ENCODE measurements around the gene LOXL1. TPM values are rescaled to one million over a fixed set of nuclear protein-coding genes. Genes with fewer than 3 reads are reported as not detected.

Gene LOXL1
- polyA plus RNA-seq, 1 donor: 8.5 TPM

DNA sequence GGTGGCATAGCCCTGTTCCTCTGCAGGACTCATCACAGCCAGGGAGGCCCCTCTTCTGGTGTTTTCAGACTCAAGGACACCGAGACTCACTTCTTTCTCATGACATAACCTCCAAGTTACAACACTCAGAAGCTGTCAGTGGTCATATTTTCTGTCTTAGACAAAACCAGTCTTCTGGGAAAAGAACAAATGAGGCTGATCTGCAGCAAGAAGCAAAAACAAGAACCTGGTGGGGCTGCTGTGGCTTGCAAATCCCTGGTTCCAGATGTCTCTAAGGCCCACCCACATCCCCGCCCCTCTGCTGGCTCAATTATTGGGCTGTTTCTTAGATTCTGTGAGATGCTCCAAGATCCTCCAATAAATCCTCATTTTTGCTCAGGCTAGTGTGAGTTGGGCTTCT is 16.6 kb upstream of the LOXL1 start:
- no peak overlapping the region for H3K27ac ChIP-seq (ENCODE audit: low read length)
- no CpG with 5 or more reads among the region's 2 CpGs for WGBS (ENCODE audit: insufficient coverage, low lambda C conversion rate)
- H3K4me1 ChIP-seq (ENCODE audit: control insufficient read depth, insufficient read depth, low read length): peaks cover 2% of the 10 kb centered on the region

DNA sequence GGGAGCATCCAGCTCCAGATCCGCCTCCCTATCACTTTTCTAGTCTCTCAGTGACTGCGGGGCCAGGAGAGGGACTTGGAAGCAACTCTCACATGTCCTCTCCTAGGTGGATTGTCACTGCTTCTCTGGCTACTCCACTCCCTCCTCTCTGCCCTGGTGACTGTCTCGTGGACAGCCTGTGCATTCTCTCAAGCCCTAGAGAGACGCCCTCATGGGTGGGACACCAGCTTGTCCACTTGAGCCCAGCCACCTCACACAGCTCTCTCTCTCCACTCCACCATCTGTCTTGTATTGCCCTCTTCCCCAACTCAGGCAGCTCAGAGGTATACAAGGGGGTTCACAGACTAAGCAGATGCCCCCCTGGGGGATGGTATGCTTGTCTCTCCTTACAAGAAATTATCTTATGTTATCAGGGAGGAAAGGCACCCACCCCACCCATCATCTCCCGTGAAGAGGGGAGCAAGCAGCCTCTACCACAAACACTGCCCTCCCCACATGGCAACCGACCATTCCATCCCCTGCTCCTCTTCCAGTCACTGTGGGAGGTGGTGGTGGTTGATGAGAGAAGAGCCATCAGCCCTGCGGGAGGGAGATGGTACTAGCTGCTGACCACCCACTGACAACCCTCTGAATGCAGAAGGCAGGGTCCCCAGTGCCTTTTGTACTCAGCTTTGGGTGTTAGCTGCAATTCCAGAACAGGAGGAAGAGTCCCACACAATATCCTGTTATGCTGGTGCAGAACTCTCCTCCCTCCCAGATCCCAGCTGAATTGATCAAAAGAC is 15.5 kb upstream of the LOXL1 start:
- Histone ChIP-seq H3K27me3 (ENCODE audit: control insufficient read depth, insufficient read depth, low read length) (no peaks in the 10 kb centered on the region), H3K4me3 (ENCODE audit: low read length) (no peak overlapping the region), H3K36me3 (ENCODE audit: control insufficient read depth, insufficient read depth, low read length) (no peaks in the 10 kb centered on the region), H3K27ac (ENCODE audit: low read length) (no peak overlapping the region), H3K9me3 (ENCODE audit: control insufficient read depth, low read depth, low read length) (no peaks in the 10 kb centered on the region), H3K4me1 (ENCODE audit: control insufficient read depth, insufficient read depth, low read length) (peaks cover 2% of the 10 kb centered on the region)
- DNase-seq: no peak
- no CpG with 5 or more reads among the region's 7 CpGs for WGBS (ENCODE audit: insufficient coverage, low lambda C conversion rate)

More for the DNA sequence above, 16.6 kb upstream of the LOXL1 start:
- Histone ChIP-seq H3K36me3 (ENCODE audit: control insufficient read depth, insufficient read depth, low read length) (no peaks in the 10 kb centered on the region), H3K27me3 (ENCODE audit: control insufficient read depth, insufficient read depth, low read length) (no peaks in the 10 kb centered on the region), H3K4me3 (ENCODE audit: low read length) (no peak overlapping the region), H3K9me3 (ENCODE audit: control insufficient read depth, low read depth, low read length) (no peaks in the 10 kb centered on the region)
- no peak for DNase-seq

DNA sequence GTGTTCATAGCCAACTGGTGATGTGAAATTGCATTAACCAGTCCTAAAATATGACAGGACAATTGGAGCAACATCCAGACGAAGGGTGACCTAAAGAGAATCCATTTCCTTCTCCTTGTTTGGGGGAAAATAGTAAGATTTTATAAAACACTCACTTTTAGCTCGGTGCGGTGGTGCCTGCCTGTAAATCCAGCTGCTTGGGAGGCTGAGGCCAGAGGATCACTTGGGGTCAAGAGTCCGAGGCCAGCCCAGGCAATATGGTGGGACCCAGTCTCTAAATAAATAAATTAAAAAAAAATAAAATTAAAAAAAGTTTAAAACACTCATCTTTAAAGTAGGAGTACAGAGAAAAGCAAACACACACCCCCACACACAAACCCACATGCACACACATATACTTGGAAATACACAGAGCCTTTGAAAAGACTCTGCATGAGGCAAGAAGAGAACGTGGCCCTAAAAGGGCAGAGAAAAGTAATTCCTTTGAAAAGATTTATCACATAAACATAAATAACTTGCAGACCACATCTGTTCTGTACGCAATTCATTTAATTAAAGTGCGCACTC is 14.1 kb upstream of the LOXL1 start:
- Histone ChIP-seq H3K4me3 (ENCODE audit: low read length) (no peak overlapping the region), H3K36me3 (ENCODE audit: control insufficient read depth, insufficient read depth, low read length) (no peaks in the 10 kb centered on the region), H3K4me1 (ENCODE audit: control insufficient read depth, insufficient read depth, low read length) (no peaks in the 10 kb centered on the region), H3K27me3 (ENCODE audit: control insufficient read depth, insufficient read depth, low read length) (no peaks in the 10 kb centered on the region), H3K27ac (ENCODE audit: low read length) (no peak overlapping the region), H3K9me3 (ENCODE audit: control insufficient read depth, low read depth, low read length) (no peaks in the 10 kb centered on the region)
- DNase-seq: no peak
- 79% methylated on average over 2 of the region's 7 CpGs for WGBS (ENCODE audit: insufficient coverage, low lambda C conversion rate)

DNA sequence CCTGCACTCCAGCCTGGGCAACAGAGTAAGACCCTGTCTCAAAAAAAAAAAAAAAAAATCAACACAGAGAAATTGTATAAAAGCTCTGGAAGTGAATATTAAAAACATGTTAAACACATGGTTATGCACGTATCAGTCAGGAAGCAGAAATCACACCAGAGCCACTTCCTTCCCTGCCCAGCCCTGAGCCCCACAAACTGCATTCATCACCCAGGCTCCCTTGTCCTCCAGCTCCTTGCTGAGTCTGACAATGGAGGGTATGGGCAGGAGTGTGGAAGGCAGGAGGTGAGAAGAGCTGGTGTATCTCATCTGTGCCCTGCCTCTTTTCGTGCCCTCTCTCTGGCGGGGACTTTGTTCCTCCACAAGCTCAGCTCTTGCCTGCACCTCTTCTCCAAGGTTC is 12.1 kb upstream of the LOXL1 start:
- DNase-seq: no peak
- H3K9me3 ChIP-seq (ENCODE audit: control insufficient read depth, low read depth, low read length): peaks cover 3% of the 10 kb centered on the region
- H3K4me1 ChIP-seq (ENCODE audit: control insufficient read depth, insufficient read depth, low read length): no peaks in the 10 kb centered on the region
- H3K27ac ChIP-seq (ENCODE audit: low read length): no peak overlapping the region
- H3K27me3 ChIP-seq (ENCODE audit: control insufficient read depth, insufficient read depth, low read length): no peaks in the 10 kb centered on the region
- H3K36me3 ChIP-seq (ENCODE audit: control insufficient read depth, insufficient read depth, low read length): no peaks in the 10 kb centered on the region
- H3K4me3 ChIP-seq (ENCODE audit: low read length): no peak overlapping the region
- WGBS (ENCODE audit: insufficient coverage, low lambda C conversion rate): no CpG with 5 or more reads among the region's 3 CpGs

DNA sequence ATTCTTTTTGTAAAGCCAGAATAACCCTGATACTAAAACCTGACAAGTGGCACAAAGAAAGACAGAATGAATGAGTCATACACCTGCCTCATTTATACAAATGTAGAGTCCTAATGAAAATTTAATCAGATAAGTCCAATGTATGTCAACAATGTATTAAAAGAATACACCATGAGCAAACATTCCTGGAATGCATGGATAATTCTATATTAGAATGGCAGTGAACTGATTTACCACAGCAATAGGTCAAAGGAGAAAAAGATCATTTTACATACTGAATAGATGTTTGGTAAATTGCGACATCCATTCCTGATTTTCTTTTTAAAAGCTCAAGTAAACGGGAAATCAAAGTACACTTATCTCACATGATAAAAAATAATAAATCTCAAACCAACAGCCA is 11.2 kb upstream of the LOXL1 start:
- DNase-seq: no peak
- H3K27me3 ChIP-seq (ENCODE audit: control insufficient read depth, insufficient read depth, low read length): no peaks in the 10 kb centered on the region
- H3K27ac ChIP-seq (ENCODE audit: low read length): no peak overlapping the region
- no peak overlapping the region for H3K4me3 ChIP-seq (ENCODE audit: low read length)
- H3K4me1 ChIP-seq (ENCODE audit: control insufficient read depth, insufficient read depth, low read length): no peaks in the 10 kb centered on the region
- 20% methylated on average over 1 of the region's 2 CpGs for WGBS (ENCODE audit: insufficient coverage, low lambda C conversion rate)
- peaks cover 3% of the 10 kb centered on the region for H3K9me3 ChIP-seq (ENCODE audit: control insufficient read depth, low read depth, low read length)
- H3K36me3 ChIP-seq (ENCODE audit: control insufficient read depth, insufficient read depth, low read length): no peaks in the 10 kb centered on the region

DNA sequence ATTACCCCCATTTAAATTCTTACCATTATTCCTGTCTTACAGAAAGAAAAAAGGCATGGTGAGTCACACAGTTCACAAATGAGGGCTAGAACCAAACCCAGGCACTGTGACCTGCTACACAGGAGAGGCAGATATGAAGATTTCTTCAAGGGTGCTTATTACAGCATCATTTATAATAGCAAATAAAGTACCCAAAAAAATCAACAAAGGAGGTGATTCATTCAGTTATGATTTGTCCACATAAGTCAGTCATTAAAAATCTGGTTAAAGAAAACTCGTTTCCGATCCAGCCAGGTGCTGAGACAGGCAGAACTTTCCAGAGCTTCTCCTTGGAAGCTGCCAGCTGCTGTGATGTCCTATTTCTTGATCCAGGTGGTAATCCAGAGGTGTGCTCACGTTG is 7.5 kb upstream of the LOXL1 start:
- Histone ChIP-seq H3K4me1 (ENCODE audit: control insufficient read depth, insufficient read depth, low read length) (peaks cover 4% of the 10 kb centered on the region), H3K4me3 (ENCODE audit: low read length) (no peak overlapping the region), H3K27ac (ENCODE audit: low read length) (no peak overlapping the region), H3K27me3 (ENCODE audit: control insufficient read depth, insufficient read depth, low read length) (no peaks in the 10 kb centered on the region), H3K36me3 (ENCODE audit: control insufficient read depth, insufficient read depth, low read length) (no peaks in the 10 kb centered on the region), H3K9me3 (ENCODE audit: control insufficient read depth, low read depth, low read length) (peaks cover 3% of the 10 kb centered on the region)
- no peak for DNase-seq
- WGBS (ENCODE audit: insufficient coverage, low lambda C conversion rate): no CpG with 5 or more reads among the region's 3 CpGs

DNA sequence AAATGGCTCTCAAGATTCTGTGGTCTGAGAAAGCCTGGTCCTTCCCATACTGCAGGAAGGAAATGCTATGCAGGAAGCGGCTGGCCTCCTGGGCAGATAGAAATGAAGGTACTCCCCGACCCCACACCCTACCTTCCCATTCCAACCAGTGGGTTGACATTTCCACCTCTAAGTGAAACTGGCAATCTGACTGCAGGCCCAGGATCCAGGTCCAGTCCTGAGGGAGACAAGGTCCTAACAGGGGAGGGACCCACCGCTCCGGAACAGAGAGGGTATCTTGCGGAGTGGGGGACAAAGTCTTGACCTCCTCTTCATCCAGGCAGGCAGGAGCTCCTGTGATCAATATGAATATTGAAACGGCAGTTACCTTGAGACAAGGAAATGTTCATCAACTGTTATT is 6.6 kb upstream of the LOXL1 start:
- DNase-seq: no peak
- no CpG with 5 or more reads among the region's 6 CpGs for WGBS (ENCODE audit: insufficient coverage, low lambda C conversion rate)
- H3K36me3 ChIP-seq (ENCODE audit: control insufficient read depth, insufficient read depth, low read length): no peaks in the 10 kb centered on the region
- H3K27me3 ChIP-seq (ENCODE audit: control insufficient read depth, insufficient read depth, low read length): no peaks in the 10 kb centered on the region
- H3K4me1 ChIP-seq (ENCODE audit: control insufficient read depth, insufficient read depth, low read length): peaks cover 4% of the 10 kb centered on the region
- H3K4me3 ChIP-seq (ENCODE audit: low read length): no peak overlapping the region
- H3K9me3 ChIP-seq (ENCODE audit: control insufficient read depth, low read depth, low read length): peaks cover 3% of the 10 kb centered on the region
- no peak overlapping the region for H3K27ac ChIP-seq (ENCODE audit: low read length)

DNA sequence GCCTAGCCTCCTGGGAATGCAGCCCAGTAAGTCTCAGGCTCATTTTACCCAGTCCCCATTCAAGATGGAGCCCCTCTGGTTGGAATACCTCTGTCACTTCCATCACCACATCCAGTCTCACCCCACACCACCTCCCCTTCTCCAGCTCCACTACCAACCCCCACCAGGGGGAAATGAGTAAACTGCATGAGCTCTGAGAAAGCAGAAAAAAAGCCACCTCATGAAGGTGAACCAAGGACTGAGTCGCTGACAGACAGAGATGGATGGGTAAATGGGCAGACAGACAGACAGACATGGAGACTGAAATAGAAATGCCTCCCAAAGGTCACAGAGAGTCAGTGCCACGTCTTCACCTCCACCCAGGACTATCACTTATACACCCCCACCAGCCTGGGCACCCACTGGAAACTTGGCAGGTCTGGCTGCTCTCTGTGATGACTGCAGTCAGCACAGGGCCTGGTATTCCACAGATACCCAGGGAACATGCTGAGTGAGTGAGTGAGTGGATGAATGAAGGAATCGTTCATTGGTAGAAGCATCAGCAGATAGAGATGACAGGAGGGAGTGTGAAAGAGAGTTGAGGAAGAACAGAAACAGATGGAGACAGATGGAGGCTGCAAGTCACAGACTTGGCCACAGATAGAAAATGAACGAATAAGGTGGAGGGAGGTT is 4.9 kb upstream of the LOXL1 start:
- Histone ChIP-seq H3K36me3 (ENCODE audit: control insufficient read depth, insufficient read depth, low read length) (no peaks in the 10 kb centered on the region), H3K9me3 (ENCODE audit: control insufficient read depth, low read depth, low read length) (peaks cover 3% of the 10 kb centered on the region), H3K27me3 (ENCODE audit: control insufficient read depth, insufficient read depth, low read length) (no peaks in the 10 kb centered on the region), H3K4me1 (ENCODE audit: control insufficient read depth, insufficient read depth, low read length) (peaks cover 5% of the 10 kb centered on the region), H3K27ac (ENCODE audit: low read length) (no peak overlapping the region), H3K4me3 (ENCODE audit: low read length) (no peak overlapping the region)
- WGBS (ENCODE audit: insufficient coverage, low lambda C conversion rate): no CpG with 5 or more reads among the region's 4 CpGs
- no peak for DNase-seq

DNA sequence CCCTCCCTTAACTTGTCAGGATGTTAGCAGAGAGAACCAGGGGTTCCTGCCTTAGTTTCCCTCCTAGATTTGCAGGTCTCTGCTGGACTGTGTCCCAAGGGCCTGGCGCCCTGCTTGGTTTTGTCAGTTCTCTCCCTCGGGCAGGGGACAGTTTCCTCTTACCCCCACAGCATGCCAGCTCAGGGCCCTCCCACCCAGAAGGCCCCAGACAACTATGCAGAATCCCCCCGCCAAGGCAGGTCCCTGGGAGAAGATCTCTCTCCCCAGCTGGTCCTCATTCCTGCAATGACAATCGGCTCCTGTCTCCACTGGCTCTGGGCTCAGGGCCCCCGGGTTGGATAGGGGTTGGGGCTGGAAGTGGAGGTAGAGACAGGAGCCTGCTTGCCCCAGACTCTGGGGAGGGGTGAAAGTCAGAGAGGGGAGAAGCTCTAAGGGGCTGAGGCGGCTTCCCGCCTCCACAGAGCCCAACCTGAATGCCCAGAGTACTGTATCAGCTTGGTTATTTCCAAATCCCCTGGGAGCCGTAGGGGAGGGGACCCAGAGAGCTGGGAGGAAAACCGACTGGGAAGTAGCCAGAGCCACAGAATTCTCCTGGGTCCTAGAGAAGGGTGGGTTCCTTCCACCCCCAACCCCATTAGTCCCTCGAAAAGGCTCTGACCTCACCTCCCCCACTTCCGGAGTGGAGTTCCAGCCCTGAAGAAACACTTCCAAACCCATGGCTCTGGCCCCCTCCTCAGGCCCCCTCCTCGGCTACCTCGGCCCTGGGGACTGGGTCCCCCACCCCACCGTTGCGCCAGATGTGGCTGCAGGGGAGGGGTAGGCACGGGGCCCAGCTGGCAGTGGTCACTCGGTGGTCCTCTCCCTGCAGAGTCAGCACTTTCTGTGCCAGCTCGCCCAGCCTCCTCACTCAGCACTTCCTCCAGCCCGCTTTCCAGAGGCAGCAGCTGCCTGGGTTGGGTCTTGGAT is 3.8 kb upstream of the LOXL1 start:
- Histone ChIP-seq H3K36me3 (ENCODE audit: control insufficient read depth, insufficient read depth, low read length) (no peaks in the 10 kb centered on the region), H3K4me3 (ENCODE audit: low read length) (no peak overlapping the region), H3K27ac (ENCODE audit: low read length) (no peak overlapping the region), H3K4me1 (ENCODE audit: control insufficient read depth, insufficient read depth, low read length) (peaks cover 8% of the 10 kb centered on the region), H3K27me3 (ENCODE audit: control insufficient read depth, insufficient read depth, low read length) (no peaks in the 10 kb centered on the region), H3K9me3 (ENCODE audit: control insufficient read depth, low read depth, low read length) (peaks cover 3% of the 10 kb centered on the region)
- DNase-seq: no peak
- no CpG with 5 or more reads among the region's 19 CpGs for WGBS (ENCODE audit: insufficient coverage, low lambda C conversion rate)

DNA sequence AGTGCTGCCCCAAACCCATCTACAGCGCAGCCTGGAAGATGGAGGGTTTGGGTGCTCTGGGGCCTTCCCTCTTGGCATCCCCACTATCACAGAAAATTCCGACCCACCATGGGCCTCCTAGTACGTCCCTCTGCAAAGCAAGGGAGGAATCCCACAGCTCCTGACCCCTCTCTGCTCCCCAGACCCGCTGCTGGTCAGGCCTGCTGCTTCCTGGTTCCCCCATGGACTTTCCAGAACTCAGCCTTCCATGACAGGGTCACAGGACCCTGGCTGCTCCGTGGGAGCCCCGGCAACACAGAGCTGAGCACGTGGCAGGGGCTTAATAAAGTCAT is 3.1 kb upstream of the LOXL1 start:
- H3K27ac ChIP-seq (ENCODE audit: low read length): no peak overlapping the region
- no peaks in the 10 kb centered on the region for H3K36me3 ChIP-seq (ENCODE audit: control insufficient read depth, insufficient read depth, low read length)
- DNase-seq: no peak
- no CpG with 5 or more reads among the region's 7 CpGs for WGBS (ENCODE audit: insufficient coverage, low lambda C conversion rate)
- no peaks in the 10 kb centered on the region for H3K27me3 ChIP-seq (ENCODE audit: control insufficient read depth, insufficient read depth, low read length)
- peaks cover 10% of the 10 kb centered on the region for H3K4me1 ChIP-seq (ENCODE audit: control insufficient read depth, insufficient read depth, low read length)
- peaks cover under 1% of the 10 kb centered on the region for H3K9me3 ChIP-seq (ENCODE audit: control insufficient read depth, low read depth, low read length)
- no peak overlapping the region for H3K4me3 ChIP-seq (ENCODE audit: low read length)

Data from large intestine (tissue), 3 donors.